GM18511 (cell line): ENCODE measurements around the gene LRWD1.
"Not testable (repeated sequence)": the region's sequence is repeated elsewhere in the genome, so short reads cannot be mapped to it uniquely, and the experiment has no call there.

Experiments used
- ATAC-seq: cut with Tn5 transposase; IDR thresholded peaks from one replicate; pipeline ENCODE4 v1.9.1; 2021; ENCODE audit warnings: mild to moderate bottlenecking, moderate library complexity; ENCODE audit not compliant: unreplicated experiment

LRWD1 gene

GRCh38 chr7:102494026-102494425 lies 29.2 kb downstream of the LRWD1 start:
- peak; percentile 1 for ATAC-seq

DNA sequence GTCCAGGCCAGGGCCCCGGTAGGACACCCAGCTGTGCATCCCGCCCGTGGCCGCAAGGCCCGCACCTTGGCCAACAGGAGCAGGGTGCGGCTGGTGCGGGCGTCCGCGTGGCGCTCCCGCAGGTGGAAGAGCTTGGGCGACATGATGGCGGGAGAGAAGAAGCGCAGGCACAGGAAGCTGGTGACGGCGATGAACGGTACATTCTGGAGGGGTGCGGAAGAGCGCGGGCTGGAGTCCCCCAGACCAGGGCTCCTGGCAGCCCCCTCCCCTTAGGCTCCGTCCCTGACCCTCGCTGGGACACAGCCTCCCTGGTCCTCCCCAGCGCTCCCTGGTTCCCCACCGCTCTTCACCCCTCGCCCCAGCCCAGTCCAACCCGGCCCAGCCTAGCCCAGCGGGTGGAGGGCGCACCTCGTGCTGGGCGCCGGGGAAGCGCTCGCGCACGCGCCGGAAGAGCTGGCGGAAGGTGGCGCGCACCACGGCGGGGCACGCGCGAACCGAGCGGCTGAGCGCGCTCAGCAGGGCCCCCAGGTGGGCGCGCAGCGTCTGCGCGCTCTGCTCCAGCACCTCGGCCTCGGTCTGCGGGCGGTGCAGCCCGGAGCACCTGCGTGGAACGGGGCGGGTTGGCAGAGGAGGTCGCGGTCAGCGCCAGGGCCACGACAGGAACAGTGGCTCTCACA lies 29.8 kb downstream of the LRWD1 start:
- ATAC-seq = peak; percentile 70

DNA sequence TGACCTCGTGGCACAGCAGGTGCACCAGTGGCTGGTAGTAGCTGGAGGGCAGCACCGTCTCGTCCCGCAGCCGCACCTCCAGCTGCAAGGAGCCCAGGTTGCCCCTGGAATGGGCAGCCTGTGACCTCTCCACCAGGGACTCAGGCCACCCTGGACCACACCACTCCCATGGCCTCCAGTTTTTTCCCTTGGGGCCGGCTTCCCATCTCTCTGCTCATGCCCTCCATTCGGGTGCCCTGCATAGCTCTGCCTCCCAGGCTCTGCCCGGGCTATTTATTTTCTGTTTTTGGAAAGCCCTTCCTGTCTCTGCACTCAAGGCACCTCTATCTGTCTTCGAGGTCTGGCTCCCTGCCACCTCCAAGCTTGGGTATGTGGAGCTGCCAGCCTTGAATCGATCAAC lies 32.1 kb downstream of the LRWD1 start:
- ATAC-seq = not testable (repeated sequence)

DNA sequence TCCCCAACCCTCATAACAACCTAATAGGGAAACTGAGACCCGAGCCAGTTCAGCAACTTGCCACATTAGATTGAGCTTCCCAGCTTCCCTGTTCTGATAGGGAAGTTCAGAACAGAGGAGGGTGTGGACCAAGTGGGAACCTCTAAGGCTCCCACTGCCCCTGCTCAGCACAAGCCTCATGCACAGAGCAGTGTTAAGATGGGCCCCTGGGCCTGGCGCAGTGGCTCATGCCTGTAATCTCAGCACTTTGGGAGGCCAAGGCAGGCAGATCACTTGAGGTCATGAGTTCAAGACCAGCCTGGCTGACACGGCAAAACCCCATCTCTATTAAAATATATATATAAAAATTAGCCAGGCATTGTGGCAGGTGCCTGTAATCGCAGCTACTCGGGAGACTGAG lies 32.5 kb downstream of the LRWD1 start:
- not testable (repeated sequence) for ATAC-seq

DNA sequence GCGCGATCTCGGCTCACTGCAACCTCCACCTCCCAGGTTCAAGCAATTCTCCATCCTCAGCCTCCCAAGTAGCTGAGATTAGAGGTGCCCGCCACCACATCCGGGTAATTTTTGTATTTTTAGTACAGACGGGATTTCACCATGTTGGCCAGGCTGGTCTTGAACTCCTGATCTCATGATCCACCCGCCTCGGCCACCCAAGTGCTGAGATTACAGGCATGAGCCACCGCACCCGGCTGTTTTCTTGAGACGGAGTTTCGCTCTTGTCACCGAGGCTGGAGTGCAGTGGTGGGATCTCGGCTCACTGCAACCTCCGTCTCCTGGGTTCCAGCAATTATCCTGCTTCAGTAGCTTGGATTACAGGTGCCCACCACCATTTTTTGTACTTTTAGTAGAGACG lies 33.5 kb downstream of the LRWD1 start:
- ATAC-seq = not testable (repeated sequence)

- not testable (repeated sequence) for ATAC-seq
Observed at GRCh38 chr7:102503141-102503540, 38.4 kb downstream of the LRWD1 start.

GRCh38 chr7:102505298-102506185 lies 40.8 kb downstream of the LRWD1 start:
- not testable (repeated sequence) for ATAC-seq

- not testable (repeated sequence) for ATAC-seq
Observed at GRCh38 chr7:102507410-102508088, 42.8 kb downstream of the LRWD1 start.

DNA sequence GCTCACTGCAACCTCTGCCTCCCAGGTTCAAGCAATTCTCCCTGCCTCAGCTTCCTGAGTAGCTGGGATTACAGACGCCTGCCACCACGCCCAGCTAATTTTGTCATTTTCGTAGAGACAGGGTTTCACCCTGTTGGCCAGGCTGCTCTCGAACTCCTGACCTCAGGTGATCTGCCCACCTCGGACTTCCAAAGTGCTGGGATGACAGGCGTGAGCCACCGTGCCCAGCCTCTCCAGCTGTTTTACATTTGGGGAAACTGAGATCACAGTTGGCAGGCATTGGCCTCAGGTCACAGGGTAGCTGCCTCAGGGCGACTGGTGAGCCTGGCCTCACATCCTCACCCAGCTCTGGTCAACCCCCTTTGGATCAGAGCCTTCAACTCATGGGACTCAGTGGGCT lies 45.8 kb downstream of the LRWD1 start:
- not testable (repeated sequence) for ATAC-seq

DNA sequence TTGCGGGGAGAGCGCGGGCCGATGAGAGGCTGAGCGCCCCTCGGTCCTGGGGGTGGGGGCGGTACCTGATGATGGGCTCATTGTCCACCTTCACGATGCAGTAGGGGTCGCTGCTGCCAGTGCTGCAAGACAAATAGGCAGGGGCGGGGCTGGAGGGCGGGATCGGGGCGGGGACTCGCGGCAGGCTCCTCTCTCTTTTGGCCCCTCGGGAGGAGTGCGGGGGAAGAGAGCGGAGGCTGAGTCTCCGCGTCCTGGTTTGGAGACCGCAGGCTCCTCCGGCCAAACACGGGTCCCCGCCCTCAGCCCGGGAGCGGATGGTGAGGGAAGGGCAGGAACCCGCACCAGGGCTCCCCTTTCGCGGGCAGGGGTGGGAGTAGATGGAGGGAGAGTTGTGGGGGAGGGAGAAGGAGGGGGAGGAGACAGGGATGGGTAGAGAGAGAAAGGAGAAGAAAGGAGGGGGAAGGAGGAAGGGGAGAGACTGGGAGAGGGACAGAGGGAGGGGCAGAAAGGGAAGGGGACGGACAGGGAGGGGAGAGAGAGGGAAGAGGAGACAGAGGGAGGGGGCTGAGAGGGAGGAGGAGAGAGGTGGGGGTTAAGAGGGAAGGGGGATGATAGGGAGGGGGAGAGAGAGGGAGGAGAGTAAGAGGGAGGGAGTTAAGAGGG lies 47.2 kb downstream of the LRWD1 start:
- ATAC-seq = peak; percentile 46

DNA sequence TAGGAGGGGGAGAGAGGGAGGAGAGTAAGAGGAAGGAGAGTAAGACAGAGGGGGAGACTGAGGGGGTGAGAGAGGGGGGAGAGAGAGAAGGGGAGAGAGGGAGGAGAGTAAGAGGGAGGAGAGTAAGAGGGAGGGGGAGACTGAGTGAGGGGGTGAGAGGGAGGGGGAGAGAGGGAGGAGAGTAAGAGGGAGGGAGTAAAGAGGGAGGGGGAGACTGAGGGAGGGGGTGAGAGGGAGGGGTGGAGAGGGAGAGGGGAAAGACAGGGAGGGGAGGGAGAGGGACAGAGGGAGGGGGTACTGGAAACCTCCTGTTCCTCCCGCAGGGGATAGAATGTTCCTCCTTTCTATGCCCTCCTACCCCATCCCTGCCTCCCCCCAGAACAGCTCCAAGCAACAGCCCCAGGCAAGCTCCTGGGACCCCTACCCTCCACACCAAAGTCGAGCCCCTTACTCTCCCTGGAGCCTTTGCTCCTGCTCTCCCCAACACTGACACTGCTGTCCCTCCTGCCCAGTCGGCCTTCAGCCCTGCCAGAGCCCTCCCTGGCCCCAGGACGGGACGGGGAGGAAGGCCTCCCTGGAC lies 47.9 kb downstream of the LRWD1 start:
- not testable (repeated sequence) for ATAC-seq

GRCh38 chr7:102514881-102515721 lies 50.3 kb downstream of the LRWD1 start:
- ATAC-seq = peak; percentile 72

- not testable (repeated sequence) for ATAC-seq
Observed at GRCh38 chr7:102515889-102516288, 51.1 kb downstream of the LRWD1 start.

DNA sequence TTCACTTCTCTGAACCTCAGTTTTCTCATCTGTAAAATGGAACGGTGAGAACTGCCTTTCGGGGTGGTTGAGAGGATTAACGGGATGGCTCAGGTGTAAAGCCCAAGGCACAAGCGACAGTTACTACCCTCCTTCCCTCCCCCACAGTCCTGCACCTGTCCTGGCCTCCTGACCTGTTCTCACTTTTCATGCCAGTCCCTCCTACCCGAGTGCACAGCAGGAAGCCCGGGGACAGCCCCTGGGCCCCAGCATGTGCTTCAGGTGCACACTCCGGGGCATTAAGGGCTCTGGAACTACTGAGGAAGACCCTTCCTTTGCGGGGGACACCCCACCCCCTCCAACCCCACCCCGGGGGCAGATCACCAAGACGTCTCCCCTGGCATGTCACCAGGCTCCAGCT lies 52.2 kb downstream of the LRWD1 start:
- not testable (repeated sequence) for ATAC-seq

DNA sequence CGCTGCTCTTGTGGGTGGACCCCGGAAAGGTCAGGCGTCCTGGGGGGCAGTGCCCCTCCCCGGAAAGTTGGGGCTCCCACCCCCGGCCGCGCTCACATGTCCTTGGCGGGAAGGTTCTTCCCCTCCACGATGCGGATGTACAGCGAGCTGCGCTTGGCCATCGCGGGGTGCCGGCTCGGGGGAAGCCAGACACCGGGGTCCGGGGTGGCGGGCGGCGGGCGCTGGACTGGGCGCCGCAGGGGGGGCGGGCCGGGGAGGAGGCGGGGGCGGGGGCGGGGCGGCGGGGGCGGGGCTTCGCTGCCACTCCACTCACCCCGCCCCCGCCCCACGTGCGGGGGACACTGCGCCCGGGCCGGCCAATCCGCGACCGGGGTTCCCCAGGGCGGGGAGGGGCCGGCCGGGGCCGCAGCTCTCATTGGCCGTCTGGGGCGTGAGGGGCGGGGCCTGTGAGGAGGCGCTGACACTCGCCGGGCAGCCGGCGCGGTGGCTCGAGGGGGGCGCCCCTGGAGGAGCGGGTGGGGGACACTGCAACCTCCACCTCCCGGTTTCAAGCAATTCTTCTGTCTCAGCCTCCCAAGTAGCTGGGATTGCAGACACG lies 52.9 kb downstream of the LRWD1 start, which contains the start of gene RASA4B:
RASA4B (minus strand) TSS at position 228 of the 598 bp plus-strand sequence; CDS start at position 161, 67 bp downstream.
- peak; percentile 68 for ATAC-seq

DNA sequence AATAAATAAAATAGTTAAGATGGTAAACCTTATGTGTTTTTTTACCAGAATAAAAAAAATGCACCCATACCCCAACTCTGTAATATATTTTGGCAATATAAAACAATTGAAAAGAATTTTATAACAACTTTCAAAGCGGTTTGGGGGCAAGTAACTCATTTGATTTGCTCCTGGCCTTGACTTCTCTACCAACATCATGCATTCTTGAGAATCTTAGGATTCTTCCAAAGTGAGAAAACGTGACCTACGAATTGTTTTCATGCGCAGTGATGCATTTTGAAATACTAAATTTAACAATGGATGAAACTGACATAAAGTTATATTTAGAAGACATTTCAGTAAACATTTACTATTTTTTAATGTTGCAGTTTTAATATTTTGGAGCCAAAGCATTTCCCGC lies 56.0 kb downstream of the LRWD1 start:
- not testable (repeated sequence) for ATAC-seq
